ENCODE measurements around the gene ATP13A1. TPM values are rescaled to one million over a fixed set of nuclear protein-coding genes. Genes with fewer than 3 reads are reported as not detected.

Gene ATP13A1
- total RNA-seq, 4 donors from 2014 or later, result 90.5 to 196 (median 171) TPM

DNA sequence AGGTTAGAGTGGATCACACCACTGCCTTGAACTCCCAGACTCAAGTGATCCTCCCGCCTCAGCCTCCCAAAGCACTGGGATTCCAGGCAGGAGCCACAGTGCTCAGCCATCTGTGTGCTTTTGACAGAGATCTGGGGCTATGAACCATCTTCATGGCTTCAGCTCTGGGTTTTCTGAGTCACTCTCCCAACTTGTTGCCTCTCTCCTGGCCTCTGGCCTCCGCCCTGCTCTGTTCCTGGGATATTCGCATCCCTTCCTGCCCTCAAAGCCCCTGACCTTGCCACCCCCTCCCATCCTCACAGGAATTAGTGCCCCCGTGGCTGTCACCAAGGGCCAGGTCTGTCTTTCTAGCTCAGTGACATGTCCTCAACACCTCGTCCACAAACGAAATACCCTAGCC is 14.3 kb downstream of the ATP13A1 start:
- no peak overlapping the region for H3K27ac ChIP-seq
- H3K4me1 ChIP-seq, result peaks cover under 1% of the 10 kb centered on the region
- no peak overlapping the region for H3K4me3 ChIP-seq
- H3K27me3 ChIP-seq, result no peaks in the 10 kb centered on the region
- no peak for DNase-seq (ENCODE audit: low spot score in 2 of 2)
- 92% methylated on average over 6 of the region's 6 CpGs for WGBS
- TF ChIP-seq, protein P1, sequence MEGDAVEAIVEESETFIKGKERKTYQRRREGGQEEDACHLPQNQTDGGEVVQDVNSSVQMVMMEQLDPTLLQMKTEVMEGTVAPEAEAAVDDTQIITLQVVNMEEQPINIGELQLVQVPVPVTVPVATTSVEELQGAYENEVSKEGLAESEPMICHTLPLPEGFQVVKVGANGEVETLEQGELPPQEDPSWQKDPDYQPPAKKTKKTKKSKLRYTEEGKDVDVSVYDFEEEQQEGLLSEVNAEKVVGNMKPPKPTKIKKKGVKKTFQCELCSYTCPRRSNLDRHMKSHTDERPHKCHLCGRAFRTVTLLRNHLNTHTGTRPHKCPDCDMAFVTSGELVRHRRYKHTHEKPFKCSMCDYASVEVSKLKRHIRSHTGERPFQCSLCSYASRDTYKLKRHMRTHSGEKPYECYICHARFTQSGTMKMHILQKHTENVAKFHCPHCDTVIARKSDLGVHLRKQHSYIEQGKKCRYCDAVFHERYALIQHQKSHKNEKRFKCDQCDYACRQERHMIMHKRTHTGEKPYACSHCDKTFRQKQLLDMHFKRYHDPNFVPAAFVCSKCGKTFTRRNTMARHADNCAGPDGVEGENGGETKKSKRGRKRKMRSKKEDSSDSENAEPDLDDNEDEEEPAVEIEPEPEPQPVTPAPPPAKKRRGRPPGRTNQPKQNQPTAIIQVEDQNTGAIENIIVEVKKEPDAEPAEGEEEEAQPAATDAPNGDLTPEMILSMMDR (IDR thresholded peaks at IDR 0.05), result no peak
- TF ChIP-seq POLR2A (IDR thresholded peaks at IDR 0.05) (no peak), POLR2AphosphoS5 (IDR thresholded peaks at IDR 0.05) (no peak), EP300 (IDR thresholded peaks at IDR 0.05) (no peak)
- H3K36me3 ChIP-seq, result peaks cover 89% of the 10 kb centered on the region
- no peaks in the 10 kb centered on the region for H3K9me3 ChIP-seq

DNA sequence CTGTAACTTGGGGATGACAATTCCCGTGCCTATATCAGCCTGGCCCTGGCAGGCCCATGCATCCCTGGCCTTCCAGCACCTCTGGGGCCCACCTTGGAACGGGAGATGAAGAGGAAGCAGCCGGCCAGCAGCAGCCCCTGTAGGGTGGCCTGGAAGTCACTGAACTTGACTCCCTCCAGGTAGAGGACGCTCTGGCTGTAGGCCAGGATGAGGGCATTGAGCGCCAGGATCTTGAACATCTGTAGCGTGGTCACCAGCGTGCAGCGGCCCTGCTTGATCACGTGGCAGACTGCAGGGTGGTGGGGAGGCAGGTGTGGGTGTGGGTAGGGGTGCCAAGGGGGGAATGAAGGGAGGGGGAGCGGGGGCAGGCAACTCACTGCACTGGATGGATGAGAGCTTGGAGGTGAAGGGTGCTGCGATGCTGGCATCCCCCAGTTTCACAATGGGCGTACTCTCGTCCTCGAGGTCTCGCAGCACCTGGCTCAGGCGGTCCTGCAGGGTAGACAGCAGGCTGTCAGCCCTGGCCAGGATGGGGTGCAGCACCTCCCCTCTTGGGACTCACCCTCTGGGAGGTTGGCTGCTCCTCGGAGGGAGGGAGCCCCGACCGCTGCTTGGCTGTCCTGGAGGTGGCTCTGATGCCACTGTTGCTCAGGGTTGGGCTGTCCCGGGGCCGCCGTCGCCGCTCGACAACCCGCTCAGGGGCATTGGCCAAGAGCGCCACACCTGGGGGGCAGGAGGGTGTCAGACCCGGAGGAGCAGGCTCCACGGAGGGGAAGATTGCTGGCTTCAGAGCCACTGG is 16.2 kb downstream of the ATP13A1 start:
- H3K9me3 ChIP-seq, result no peaks in the 10 kb centered on the region
- TF ChIP-seq POLR2A (IDR thresholded peaks at IDR 0.05), result no peak
- TF ChIP-seq, protein P1 (IDR thresholded peaks at IDR 0.05), result no peak
- TF ChIP-seq POLR2AphosphoS5 (IDR thresholded peaks at IDR 0.05), result no peak
- no peak for TF ChIP-seq EP300 (IDR thresholded peaks at IDR 0.05)
- 89% methylated on average over 15 of the region's 29 CpGs for WGBS
- no peak overlapping the region for H3K4me3 ChIP-seq
- H3K27me3 ChIP-seq, result no peaks in the 10 kb centered on the region
- peak in 1 of 2 donors; percentile 59 for DNase-seq (ENCODE audit: low spot score in 2 of 2)
- H3K36me3 ChIP-seq, result peaks cover 70% of the 10 kb centered on the region
- no peak overlapping the region for H3K27ac ChIP-seq
- peaks cover 14% of the 10 kb centered on the region for H3K4me1 ChIP-seq

DNA sequence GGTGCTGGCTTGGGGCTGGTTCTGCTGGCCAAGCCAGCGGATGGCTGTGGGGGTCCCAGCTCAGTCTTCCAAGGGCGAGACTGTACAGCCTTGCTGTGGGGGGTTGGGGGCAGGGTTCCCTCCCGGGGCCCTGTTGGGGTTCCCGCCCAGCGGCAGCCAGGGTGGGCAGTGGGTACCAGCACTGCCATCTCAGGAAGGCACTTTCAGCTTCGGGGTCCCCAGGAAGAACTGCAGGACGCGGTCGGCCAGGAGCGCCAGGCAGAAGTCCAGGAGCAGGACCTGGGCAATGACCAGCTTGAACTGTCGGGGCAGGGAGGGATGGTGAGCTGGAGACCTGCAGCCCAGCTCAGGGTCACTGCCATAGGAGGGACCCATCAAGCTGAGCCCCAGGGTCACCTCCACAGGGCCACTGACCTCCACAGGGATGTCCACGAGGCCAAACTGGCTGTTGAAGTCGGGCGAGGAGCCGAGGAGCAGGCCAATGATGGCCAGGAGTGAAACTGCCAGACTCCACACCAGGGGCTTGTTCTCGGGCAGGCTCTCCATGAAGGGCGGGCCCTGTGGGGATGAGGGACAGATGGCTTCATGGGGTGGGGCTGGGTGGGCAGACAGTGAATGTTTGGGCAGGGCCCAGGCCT is 18.1 kb downstream of the ATP13A1 start:
- H3K9me3 ChIP-seq, result no peaks in the 10 kb centered on the region
- TF ChIP-seq POLR2A (IDR thresholded peaks at IDR 0.05), result no peak
- no peak for TF ChIP-seq POLR2AphosphoS5 (IDR thresholded peaks at IDR 0.05)
- H3K4me3 ChIP-seq, result no peak overlapping the region
- WGBS, result 98% methylated on average over 8 of the region's 17 CpGs
- no peaks in the 10 kb centered on the region for H3K27me3 ChIP-seq
- peak in 1 of 2 donors; percentile 61 for DNase-seq (ENCODE audit: low spot score in 2 of 2)
- no peak overlapping the region for H3K27ac ChIP-seq
- H3K36me3 ChIP-seq, result peaks cover 51% of the 10 kb centered on the region
- H3K4me1 ChIP-seq, result peaks cover 18% of the 10 kb centered on the region

DNA sequence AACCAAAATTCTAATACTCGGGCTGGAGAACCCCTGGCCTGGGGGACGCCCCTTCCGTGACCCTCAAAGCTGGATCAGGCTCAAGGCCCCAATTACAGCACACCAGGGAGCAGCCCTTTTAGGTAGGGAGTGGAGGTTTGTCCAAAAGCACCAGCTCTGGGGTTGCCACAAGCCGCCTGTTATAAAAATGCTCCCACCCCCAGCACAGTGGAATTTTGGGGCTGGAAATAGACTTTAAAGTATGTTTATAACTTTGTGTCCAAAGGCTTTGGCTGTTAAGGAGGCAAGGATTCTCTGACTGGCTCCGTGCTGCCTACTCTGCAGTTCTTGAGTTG is 19.5 kb downstream of the ATP13A1 start:
- H3K27ac ChIP-seq, result no peak overlapping the region
- H3K36me3 ChIP-seq, result peaks cover 42% of the 10 kb centered on the region
- 47% methylated on average over 2 of the region's 5 CpGs for WGBS
- peaks cover 18% of the 10 kb centered on the region for H3K4me1 ChIP-seq
- DNase-seq (ENCODE audit: low spot score in 2 of 2), result no peak
- no peaks in the 10 kb centered on the region for H3K27me3 ChIP-seq
- H3K9me3 ChIP-seq, result no peaks in the 10 kb centered on the region
- peak overlapping the region; percentile 68 for H3K4me3 ChIP-seq
- TF ChIP-seq, protein P1 (IDR thresholded peaks at IDR 0.05), result no peak
- TF ChIP-seq EP300 (IDR thresholded peaks at IDR 0.05) (no peak), POLR2A (IDR thresholded peaks at IDR 0.05) (no peak), POLR2AphosphoS5 (IDR thresholded peaks at IDR 0.05) (no peak)

DNA sequence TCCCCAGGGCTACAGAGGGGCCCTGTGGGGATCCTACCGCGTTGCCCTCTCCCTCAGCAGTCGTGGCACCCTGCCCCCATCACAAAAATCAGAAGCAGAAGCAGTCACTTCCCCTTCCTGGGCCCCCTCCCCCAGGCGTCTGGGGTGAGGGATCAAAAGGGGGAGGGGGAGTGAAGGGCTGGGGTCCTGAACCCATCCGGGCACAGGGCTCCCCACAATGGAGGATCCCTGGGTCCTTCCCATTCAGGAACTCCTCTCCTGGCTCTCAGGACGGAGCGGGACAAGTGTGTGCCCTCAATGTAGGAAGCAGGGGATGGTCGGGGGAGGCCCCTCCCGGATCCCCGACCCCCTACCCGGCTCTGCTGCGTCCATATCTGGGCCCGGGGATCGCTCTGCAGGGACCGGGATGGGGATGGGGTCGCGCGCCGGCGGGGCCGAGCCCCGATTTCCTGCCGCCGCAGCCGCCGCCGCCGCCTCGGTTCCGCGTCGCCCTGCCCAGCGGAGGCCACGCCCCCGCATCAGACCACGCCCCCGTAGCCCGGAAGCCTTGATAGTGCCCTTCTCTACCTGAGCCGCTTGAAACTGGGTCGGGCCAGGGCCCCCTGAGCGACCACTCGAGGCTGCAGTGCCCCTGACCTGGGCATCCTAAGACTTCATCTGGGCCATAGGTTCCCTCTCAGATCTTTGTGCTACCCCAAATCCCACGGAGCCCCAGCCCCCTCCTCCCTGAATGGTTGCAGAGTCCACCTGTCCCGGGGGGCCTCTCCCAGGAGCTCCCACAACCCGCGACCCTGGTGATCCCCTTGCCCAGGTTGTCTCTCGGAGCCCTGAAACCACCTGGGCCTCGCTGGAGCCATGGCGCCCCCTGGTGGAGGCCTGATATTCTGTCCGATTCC is 20.1 kb downstream of the ATP13A1 start, which contains the start of gene GMIP:
GMIP (minus strand) TSS at position 500 of the 896 bp plus-strand sequence; CDS start at position 372, 128 bp downstream.
- Histone ChIP-seq H3K27ac (peak within 1 kb of the TSS; percentile 51), H3K4me3 (peak within 1 kb of the TSS; percentile 68), H3K36me3 (peaks cover 42% of the 10 kb centered on the region), H3K4me1 (peaks cover 18% of the 10 kb centered on the region), H3K9me3 (no peaks in the 10 kb centered on the region), H3K27me3 (no peaks in the 10 kb centered on the region)
- TF ChIP-seq POLR2AphosphoS5 (IDR thresholded peaks at IDR 0.05), result no peak
- TF ChIP-seq POLR2A (IDR thresholded peaks at IDR 0.05), result no peak
- TF ChIP-seq, protein P1 (IDR thresholded peaks at IDR 0.05), result peak; percentile 79 to 88
- no peak for TF ChIP-seq EP300 (IDR thresholded peaks at IDR 0.05)
- peak in 1 of 2 donors; percentile 85 for DNase-seq (ENCODE audit: low spot score in 2 of 2)
- WGBS, result 0% methylated on average over 13 of the region's 50 CpGs
